ENCODE results near the gene WNT3. TPM values are rescaled to one million over a fixed set of nuclear protein-coding genes. Genes with fewer than 3 reads are reported as not detected.
"Not testable (repeated sequence)": the region's sequence is repeated elsewhere in the genome, so short reads cannot be mapped to it uniquely, and the experiment has no call there.

Gene WNT3
- total and polyA plus RNA-seq, 5 donors, result 0.79 to 2.5 (median 1.0) TPM

- Histone ChIP-seq H3K27ac (ENCODE audit: low read length) (no peak overlapping the region), H3K27me3 (ENCODE audit: control insufficient read depth, insufficient read depth) (no peaks in the 10 kb centered on the region), H3K9me3 (ENCODE audit: control insufficient read depth, low read length) (no peaks in the 10 kb centered on the region), H3K4me1 (ENCODE audit: control insufficient read depth, insufficient read depth, low read length) (peaks cover 14% of the 10 kb centered on the region), H3K4me3 (ENCODE audit: low read length) (no peak overlapping the region)
- DNase-seq (no peak), ATAC-seq (peak; percentile 32 to 68)
- 61% methylated on average over 12 of the region's 12 CpGs for WGBS
- intact Hi-C loops (cut with DNase I), result no loop called here
Observed at GRCh38 chr17:46764000-46764708, 54.3 kb downstream of the WNT3 start.

- 84% methylated on average over 3 of the region's 3 CpGs for WGBS
- Histone ChIP-seq H3K9me3 (ENCODE audit: control insufficient read depth, low read length) (no peaks in the 10 kb centered on the region), H3K4me1 (ENCODE audit: control insufficient read depth, insufficient read depth, low read length) (peaks cover 14% of the 10 kb centered on the region), H3K27ac (ENCODE audit: low read length) (no peak overlapping the region), H3K27me3 (ENCODE audit: control insufficient read depth, insufficient read depth) (no peaks in the 10 kb centered on the region), H3K4me3 (ENCODE audit: low read length) (no peak overlapping the region)
- ATAC-seq (no peak), DNase-seq (no peak)
- intact Hi-C loops (cut with DNase I), result no loop called here
Observed at GRCh38 chr17:46763416-46763815, 55.1 kb downstream of the WNT3 start.

- intact Hi-C loops (cut with DNase I), result no loop called here
- no peak for DNase-seq
- ATAC-seq, result no peak
- no peak overlapping the region for H3K4me3 ChIP-seq (ENCODE audit: low read length)
- H3K9me3 ChIP-seq (ENCODE audit: control insufficient read depth, low read length), result no peaks in the 10 kb centered on the region
- H3K27ac ChIP-seq (ENCODE audit: low read length), result no peak overlapping the region
- WGBS, result 87% methylated on average over 9 of the region's 9 CpGs
- H3K4me1 ChIP-seq (ENCODE audit: control insufficient read depth, insufficient read depth, low read length), result no peaks in the 10 kb centered on the region
- no peaks in the 10 kb centered on the region for H3K27me3 ChIP-seq (ENCODE audit: control insufficient read depth, insufficient read depth)
Observed at GRCh38 chr17:46759141-46759540, 59.4 kb downstream of the WNT3 start.

GRCh38 chr17:46758614-46759013, 59.9 kb downstream of the WNT3 start:
- no peaks in the 10 kb centered on the region for H3K4me1 ChIP-seq (ENCODE audit: control insufficient read depth, insufficient read depth, low read length)
- H3K27me3 ChIP-seq (ENCODE audit: control insufficient read depth, insufficient read depth), result no peaks in the 10 kb centered on the region
- intact Hi-C loops (cut with DNase I), result no loop called here
- WGBS, result 93% methylated on average over 5 of the region's 5 CpGs
- ATAC-seq (no peak), DNase-seq (no peak)
- no peaks in the 10 kb centered on the region for H3K9me3 ChIP-seq (ENCODE audit: control insufficient read depth, low read length)
- no peak overlapping the region for H3K4me3 ChIP-seq (ENCODE audit: low read length)
- no peak overlapping the region for H3K27ac ChIP-seq (ENCODE audit: low read length)

- H3K9me3 ChIP-seq (ENCODE audit: control insufficient read depth, low read length); intact Hi-C loops (cut with DNase I); H3K27ac ChIP-seq (ENCODE audit: low read length); H3K4me3 ChIP-seq (ENCODE audit: low read length); H3K4me1 ChIP-seq (ENCODE audit: control insufficient read depth, insufficient read depth, low read length); ATAC-seq; DNase-seq; H3K27me3 ChIP-seq (ENCODE audit: control insufficient read depth, insufficient read depth): not testable (repeated sequence)
- 83% methylated on average over 4 of the region's 4 CpGs for WGBS
Observed at GRCh38 chr17:46757588-46757987, 60.9 kb downstream of the WNT3 start.

- ATAC-seq, result no peak
- no peak for DNase-seq
- Histone ChIP-seq H3K4me1 (ENCODE audit: control insufficient read depth, insufficient read depth, low read length) (no peaks in the 10 kb centered on the region), H3K27ac (ENCODE audit: low read length) (no peak overlapping the region), H3K9me3 (ENCODE audit: control insufficient read depth, low read length) (no peaks in the 10 kb centered on the region), H3K4me3 (ENCODE audit: low read length) (no peak overlapping the region), H3K27me3 (ENCODE audit: control insufficient read depth, insufficient read depth) (no peaks in the 10 kb centered on the region)
- WGBS, result 90% methylated on average over 2 of the region's 2 CpGs
- intact Hi-C loops (cut with DNase I), result no loop called here
Observed at GRCh38 chr17:46756861-46757260, 61.6 kb downstream of the WNT3 start.

- 80% methylated on average over 4 of the region's 4 CpGs for WGBS
- Histone ChIP-seq H3K4me3 (ENCODE audit: low read length) (no peak overlapping the region), H3K27me3 (ENCODE audit: control insufficient read depth, insufficient read depth) (no peaks in the 10 kb centered on the region), H3K9me3 (ENCODE audit: control insufficient read depth, low read length) (no peaks in the 10 kb centered on the region), H3K4me1 (ENCODE audit: control insufficient read depth, insufficient read depth, low read length) (no peaks in the 10 kb centered on the region), H3K27ac (ENCODE audit: low read length) (no peak overlapping the region)
- intact Hi-C loops (cut with DNase I), result no loop called here
- ATAC-seq, result no peak
- DNase-seq, result no peak
Observed at GRCh38 chr17:46756081-46756735, 62.3 kb downstream of the WNT3 start.

GRCh38 chr17:46753776-46754175, 64.7 kb downstream of the WNT3 start:
- no peaks in the 10 kb centered on the region for H3K27me3 ChIP-seq (ENCODE audit: control insufficient read depth, insufficient read depth)
- intact Hi-C loops (cut with DNase I), result no loop called here
- 89% methylated on average over 3 of the region's 3 CpGs for WGBS
- H3K9me3 ChIP-seq (ENCODE audit: control insufficient read depth, low read length), result no peaks in the 10 kb centered on the region
- no peaks in the 10 kb centered on the region for H3K4me1 ChIP-seq (ENCODE audit: control insufficient read depth, insufficient read depth, low read length)
- no peak for ATAC-seq
- no peak overlapping the region for H3K4me3 ChIP-seq (ENCODE audit: low read length)
- H3K27ac ChIP-seq (ENCODE audit: low read length), result no peak overlapping the region
- DNase-seq, result no peak

GRCh38 chr17:46751425-46751824, 67.1 kb downstream of the WNT3 start:
- Histone ChIP-seq H3K4me1 (ENCODE audit: control insufficient read depth, insufficient read depth, low read length) (no peaks in the 10 kb centered on the region), H3K27ac (ENCODE audit: low read length) (no peak overlapping the region), H3K4me3 (ENCODE audit: low read length) (no peak overlapping the region), H3K27me3 (ENCODE audit: control insufficient read depth, insufficient read depth) (no peaks in the 10 kb centered on the region), H3K9me3 (ENCODE audit: control insufficient read depth, low read length) (no peaks in the 10 kb centered on the region)
- WGBS, result 98% methylated on average over 4 of the region's 4 CpGs
- no peak for ATAC-seq
- intact Hi-C loops (cut with DNase I), result no loop called here
- DNase-seq, result no peak

GRCh38 chr17:46745376-46745775, 73.1 kb downstream of the WNT3 start:
- H3K9me3 ChIP-seq (ENCODE audit: control insufficient read depth, low read length), result no peaks in the 10 kb centered on the region
- no peaks in the 10 kb centered on the region for H3K27me3 ChIP-seq (ENCODE audit: control insufficient read depth, insufficient read depth)
- no peak for DNase-seq
- H3K4me3 ChIP-seq (ENCODE audit: low read length), result no peak overlapping the region
- no peaks in the 10 kb centered on the region for H3K4me1 ChIP-seq (ENCODE audit: control insufficient read depth, insufficient read depth, low read length)
- intact Hi-C loops (cut with DNase I), result no loop called here
- H3K27ac ChIP-seq (ENCODE audit: low read length), result no peak overlapping the region
- WGBS, result 87% methylated on average over 3 of the region's 3 CpGs
- no peak for ATAC-seq

- WGBS, result 100% methylated on average over 1 of the region's 1 CpG
- DNase-seq (no peak), ATAC-seq (no peak)
- Histone ChIP-seq H3K4me3 (ENCODE audit: low read length) (no peak overlapping the region), H3K9me3 (ENCODE audit: control insufficient read depth, low read length) (no peaks in the 10 kb centered on the region), H3K4me1 (ENCODE audit: control insufficient read depth, insufficient read depth, low read length) (no peaks in the 10 kb centered on the region), H3K27me3 (ENCODE audit: control insufficient read depth, insufficient read depth) (no peaks in the 10 kb centered on the region), H3K27ac (ENCODE audit: low read length) (no peak overlapping the region)
- intact Hi-C loops (cut with DNase I), result no loop called here
Observed at GRCh38 chr17:46744441-46744840, 74.1 kb downstream of the WNT3 start.
